Stimulated activated CD8-positive, alpha-beta memory T cell treated with anti-CD3 and anti-CD28 coated beads, Interleukin-7, amount 100 ng/mL, for 4 hours (primary cell): ENCODE measurements around the gene PRR15.

Experiments used
- DNase-seq, 2 donors: peaks; one replicate each; pipeline ENCODE4 v3.0.0-alpha.2; 2020; ENCODE audit warnings: low read depth in 2 of 2

The PRR15 gene

DNA sequence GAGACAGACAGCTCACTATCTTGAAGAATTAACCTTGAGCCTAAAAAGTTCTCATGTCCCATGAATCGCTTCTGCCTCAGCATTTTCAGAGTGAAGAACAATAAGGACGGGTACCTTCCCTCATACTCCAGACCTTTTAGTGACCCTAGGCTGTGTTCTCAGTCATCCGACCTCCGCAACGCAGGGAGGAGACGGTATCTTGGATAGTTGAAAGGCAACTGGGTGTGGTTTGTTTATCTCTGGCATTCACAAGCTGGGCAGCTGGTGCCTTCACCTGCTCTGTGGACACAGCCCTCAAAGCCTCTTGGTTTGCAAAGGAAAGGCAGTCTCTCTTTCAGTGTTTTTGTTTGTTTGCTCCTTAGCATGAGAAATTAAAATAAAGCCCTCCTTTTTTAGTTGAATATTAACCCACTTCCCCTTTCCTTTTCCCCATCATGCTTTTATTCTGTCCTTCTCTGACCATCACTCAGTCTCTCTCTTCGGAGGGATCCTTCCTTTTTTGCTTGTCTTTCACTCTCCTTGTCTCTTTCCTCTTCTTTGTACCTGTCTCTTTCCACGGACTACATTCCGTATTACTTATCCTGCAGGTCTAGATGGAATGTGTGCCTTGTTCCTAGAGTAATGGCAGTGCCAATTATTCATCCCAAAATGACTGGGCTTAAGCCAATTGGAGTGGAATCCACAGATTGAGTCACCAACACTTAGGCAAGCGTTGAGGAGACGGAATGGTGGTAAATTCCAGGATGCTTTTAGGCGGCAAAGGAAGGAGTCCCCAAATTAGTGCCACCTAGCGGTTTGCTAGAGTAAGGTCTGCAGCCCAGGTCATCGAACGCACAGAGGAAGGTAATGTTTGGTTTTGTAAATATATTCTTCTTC, 45.8 kb downstream of the PRR15 start:
- DNase-seq, result no peak

DNA sequence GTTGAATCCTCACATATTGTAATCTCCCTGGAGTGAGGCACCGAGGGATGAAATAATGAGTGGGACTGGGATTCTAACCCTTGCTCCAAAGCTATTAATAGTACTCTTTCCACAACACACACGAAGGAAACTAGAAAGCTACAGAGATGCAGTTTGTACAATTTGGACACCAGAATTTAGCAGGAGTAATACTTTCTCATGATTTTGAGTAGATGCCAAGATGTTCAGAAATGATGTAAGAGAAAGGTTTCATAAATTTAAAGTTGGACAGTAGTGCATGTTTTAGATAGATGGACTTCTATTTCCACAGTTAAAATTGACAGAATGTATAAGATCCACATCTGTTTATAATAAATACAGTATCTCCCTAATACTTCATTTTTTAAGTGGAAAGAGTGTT, 46.5 kb downstream of the PRR15 start:
- DNase-seq, result no peak

DNA sequence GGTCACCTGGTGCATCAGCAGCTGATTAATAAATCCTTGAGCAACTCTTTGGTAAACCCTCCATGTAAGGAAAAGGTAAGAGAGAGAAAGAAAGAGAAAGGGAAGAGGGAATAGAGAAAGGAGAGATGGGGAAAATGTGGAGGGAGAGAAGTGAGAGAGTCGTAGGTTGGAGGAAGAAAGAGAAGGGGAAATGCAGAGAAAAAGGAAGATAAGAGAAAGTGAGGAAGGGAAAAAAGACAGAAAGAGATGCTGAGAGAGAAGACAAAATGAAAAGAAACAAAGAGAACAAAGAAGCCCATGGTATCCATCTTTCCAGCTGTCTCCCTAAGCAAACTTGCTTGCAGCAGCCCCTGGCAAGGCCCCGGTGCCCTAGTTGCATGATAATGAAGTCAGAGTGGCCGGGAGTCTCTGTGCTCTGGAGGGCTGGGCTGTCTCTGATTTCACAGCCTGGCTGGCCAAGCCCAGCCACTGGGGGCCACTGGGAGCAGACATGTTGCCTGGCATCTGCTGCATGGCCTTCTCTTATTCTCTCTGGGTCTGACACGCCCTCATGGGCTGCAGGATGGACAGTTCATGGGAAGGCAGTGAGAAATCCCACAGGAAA, 48.4 kb downstream of the PRR15 start:
- DNase-seq, result no peak

DNA sequence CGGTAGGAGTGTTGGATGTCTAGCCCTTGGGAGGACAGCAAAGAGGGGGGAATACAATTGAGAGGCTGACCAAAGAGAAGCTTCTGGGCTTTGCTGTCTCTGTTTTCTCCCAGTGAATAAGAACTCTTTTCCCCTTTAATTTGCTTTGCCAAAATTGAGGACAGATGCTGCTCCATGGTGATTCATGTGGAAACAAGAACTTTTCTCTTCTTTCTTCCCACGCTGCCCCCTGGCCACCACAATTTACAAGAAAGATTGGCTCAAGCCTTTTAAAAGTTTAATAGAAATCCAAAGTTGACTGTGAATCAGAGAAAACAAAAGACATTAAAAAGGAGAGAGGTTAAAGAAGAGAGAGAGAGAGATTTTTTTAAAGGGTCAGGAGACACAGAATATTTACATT, 49.0 kb downstream of the PRR15 start:
- no peak for DNase-seq

DNA sequence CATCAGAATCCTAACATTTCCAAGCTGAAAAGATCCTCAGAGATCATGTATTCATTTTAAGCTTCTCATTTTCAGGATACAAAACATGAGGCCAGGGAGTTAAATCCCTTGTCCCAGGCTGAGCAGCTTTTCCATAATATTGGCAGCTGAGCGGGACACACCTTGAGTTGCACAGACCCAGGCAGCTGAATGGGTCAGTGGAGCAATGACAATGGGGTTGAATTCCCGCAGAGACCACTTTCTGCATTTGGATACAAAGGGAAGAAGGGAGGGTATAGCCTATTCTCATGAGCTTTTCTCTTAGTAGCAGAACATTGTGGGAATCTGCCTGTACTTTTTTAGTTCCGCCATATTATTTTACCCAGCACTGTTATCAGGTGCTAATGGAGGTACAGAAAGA, 49.5 kb downstream of the PRR15 start:
- no peak for DNase-seq

DNA sequence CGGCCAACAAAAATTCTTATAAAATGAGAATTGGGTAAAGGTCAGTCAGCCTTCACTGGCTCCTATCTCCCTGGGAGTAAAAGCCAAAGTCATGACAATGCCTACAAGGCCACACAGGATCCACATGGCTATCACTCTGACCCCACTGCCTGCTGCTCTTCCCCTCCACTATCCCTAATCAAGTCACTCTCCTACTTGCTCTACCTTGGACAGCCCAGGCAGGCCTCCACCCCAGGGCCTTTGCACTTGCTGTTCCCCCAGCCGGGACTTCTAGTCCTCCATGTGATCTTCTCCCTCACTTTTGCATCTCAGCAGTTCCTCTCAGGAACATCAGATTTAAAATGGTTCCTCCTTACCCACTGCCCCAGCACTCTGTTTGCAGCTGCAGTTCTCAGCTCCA, 50.6 kb downstream of the PRR15 start:
- no peak for DNase-seq
